HG02763 (cell line): ENCODE results near the gene XXYLT1.

Experiments used
- ATAC-seq: cut with Tn5 transposase; IDR thresholded peaks from one replicate; pipeline ENCODE4 v1.9.1; 2021; ENCODE audit warnings: mild to moderate bottlenecking, moderate library complexity; ENCODE audit not compliant: unreplicated experiment

XXYLT1 gene

GRCh38 chr3:195139091-195139875 is 131.7 kb downstream of the XXYLT1 start:
- ATAC-seq, result no peak

GRCh38 chr3:195137638-195138588 is 133.0 kb downstream of the XXYLT1 start:
- no peak for ATAC-seq

GRCh38 chr3:195135917-195136316 is 135.0 kb downstream of the XXYLT1 start:
- ATAC-seq, result no peak

GRCh38 chr3:195134431-195134830 is 136.5 kb downstream of the XXYLT1 start:
- ATAC-seq, result no peak

- no peak for ATAC-seq
Measured at GRCh38 chr3:195133462-195133861, 137.5 kb downstream of the XXYLT1 start.

- ATAC-seq, result no peak
Measured at GRCh38 chr3:195133013-195133412, 137.9 kb downstream of the XXYLT1 start.

- no peak for ATAC-seq
Measured at GRCh38 chr3:195131176-195131575, 139.8 kb downstream of the XXYLT1 start.

GRCh38 chr3:195129644-195130492 is 141.1 kb downstream of the XXYLT1 start:
- ATAC-seq, result peak; percentile 85

GRCh38 chr3:195129072-195129643 is 141.8 kb downstream of the XXYLT1 start:
- no peak for ATAC-seq

- no peak for ATAC-seq
Measured at GRCh38 chr3:195128255-195129071, 142.5 kb downstream of the XXYLT1 start.

GRCh38 chr3:195126056-195126605 is 144.8 kb downstream of the XXYLT1 start:
- ATAC-seq, result no peak

GRCh38 chr3:195125646-195126045 is 145.3 kb downstream of the XXYLT1 start:
- ATAC-seq, result no peak

- ATAC-seq, result no peak
Measured at GRCh38 chr3:195124378-195124992, 146.5 kb downstream of the XXYLT1 start.

GRCh38 chr3:195123281-195123691 is 147.7 kb downstream of the XXYLT1 start:
- no peak for ATAC-seq

GRCh38 chr3:195122261-195122660 is 148.7 kb downstream of the XXYLT1 start:
- no peak for ATAC-seq

- ATAC-seq, result no peak
Measured at GRCh38 chr3:195120267-195120601, 150.7 kb downstream of the XXYLT1 start.

GRCh38 chr3:195119461-195120266 is 151.3 kb downstream of the XXYLT1 start:
- no peak for ATAC-seq

- ATAC-seq, result no peak
Measured at GRCh38 chr3:195118671-195119070, 152.3 kb downstream of the XXYLT1 start.
